Mesodermal cell (in vitro differentiated cells): ENCODE results near the gene FLT3LG.

ENCODE experiments used
- H3K27ac ChIP-seq: 2 replicates; pipeline ENCODE4 v1.7.0; 2013; ENCODE audit warnings: mild to moderate bottlenecking, low read depth, low read length, moderate library complexity; ENCODE audit not compliant: severe bottlenecking
- H3K36me3 ChIP-seq: 2 replicates; pipeline ENCODE4 v1.7.1; 2013; ENCODE audit warnings: mild to moderate bottlenecking, low read length, moderate library complexity; ENCODE audit not compliant: control insufficient read depth, insufficient read depth
- H3K4me1 ChIP-seq: one replicate; pipeline ENCODE4 v1.7.1; 2013; ENCODE audit warnings: mild to moderate bottlenecking, low read length; ENCODE audit not compliant: insufficient read depth, control insufficient read depth, poor library complexity, severe bottlenecking
- H3K4me3 ChIP-seq: 2 replicates; pipeline ENCODE4 v1.7.0; 2013; ENCODE audit warnings: low read length, control low read depth, mild to moderate bottlenecking; ENCODE audit not compliant: insufficient read depth, poor library complexity, severe bottlenecking; ENCODE audit errors: extremely low read depth
- H3K9me3 ChIP-seq: 2 replicates; pipeline ENCODE4 v1.7.1; 2013; ENCODE audit warnings: mild to moderate bottlenecking, low read length, moderate library complexity; ENCODE audit not compliant: control insufficient read depth
- WGBS, 2 experiments: methylation state at CpG; one replicate each; pipeline ENCODE4 v1.1.5; 2013; ENCODE audit warnings: missing lambda C conversion rate in 2 of 2; ENCODE audit not compliant: insufficient coverage in 2 of 2; 5-methylcytosine and 5-hydroxymethylcytosine counted together

The FLT3LG gene

DNA sequence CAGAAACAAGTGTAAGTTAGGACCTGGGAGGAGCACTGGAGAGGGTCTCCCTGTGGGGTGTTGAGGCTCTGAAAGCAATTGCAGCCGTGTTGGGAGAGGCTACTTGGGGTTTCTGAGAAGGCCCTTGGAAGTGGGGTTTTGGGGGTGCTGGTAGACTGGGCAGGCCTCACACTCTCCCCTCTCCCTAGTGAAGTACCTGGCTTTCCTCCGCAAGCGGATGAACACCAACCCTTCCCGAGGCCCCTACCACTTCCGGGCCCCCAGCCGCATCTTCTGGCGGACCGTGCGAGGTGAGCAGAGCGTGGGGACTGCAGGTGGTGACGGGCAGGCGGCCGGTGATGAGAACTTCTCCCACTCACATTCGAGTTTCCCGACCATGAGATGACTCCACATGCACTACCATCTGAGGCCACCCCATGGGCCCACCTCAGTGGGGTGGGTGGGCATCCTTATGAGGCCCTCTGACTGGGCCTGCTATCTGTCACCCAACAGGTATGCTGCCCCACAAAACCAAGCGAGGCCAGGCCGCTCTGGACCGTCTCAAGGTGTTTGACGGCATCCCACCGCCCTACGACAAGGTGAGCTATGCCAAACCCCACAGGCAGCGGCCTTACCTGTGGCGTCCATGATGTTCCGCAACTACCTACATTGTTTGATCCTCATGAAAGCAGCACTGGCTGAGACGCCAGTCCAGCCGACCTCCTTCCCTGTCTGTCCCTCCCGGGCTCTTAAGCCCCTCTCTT is 16.4 kb downstream of the FLT3LG start:
- H3K4me3 ChIP-seq = no peak overlapping the region
- H3K36me3 ChIP-seq = peaks cover 56% of the 10 kb centered on the region
- peaks cover 11% of the 10 kb centered on the region for H3K4me1 ChIP-seq
- H3K9me3 ChIP-seq = no peaks in the 10 kb centered on the region
- whole genome bisulfite sequencing, 2 experiments = 96 to 98% methylated on average over 21 to 25 of the region's 27 CpGs
- H3K27ac ChIP-seq = peak overlapping the region; percentile 91

DNA sequence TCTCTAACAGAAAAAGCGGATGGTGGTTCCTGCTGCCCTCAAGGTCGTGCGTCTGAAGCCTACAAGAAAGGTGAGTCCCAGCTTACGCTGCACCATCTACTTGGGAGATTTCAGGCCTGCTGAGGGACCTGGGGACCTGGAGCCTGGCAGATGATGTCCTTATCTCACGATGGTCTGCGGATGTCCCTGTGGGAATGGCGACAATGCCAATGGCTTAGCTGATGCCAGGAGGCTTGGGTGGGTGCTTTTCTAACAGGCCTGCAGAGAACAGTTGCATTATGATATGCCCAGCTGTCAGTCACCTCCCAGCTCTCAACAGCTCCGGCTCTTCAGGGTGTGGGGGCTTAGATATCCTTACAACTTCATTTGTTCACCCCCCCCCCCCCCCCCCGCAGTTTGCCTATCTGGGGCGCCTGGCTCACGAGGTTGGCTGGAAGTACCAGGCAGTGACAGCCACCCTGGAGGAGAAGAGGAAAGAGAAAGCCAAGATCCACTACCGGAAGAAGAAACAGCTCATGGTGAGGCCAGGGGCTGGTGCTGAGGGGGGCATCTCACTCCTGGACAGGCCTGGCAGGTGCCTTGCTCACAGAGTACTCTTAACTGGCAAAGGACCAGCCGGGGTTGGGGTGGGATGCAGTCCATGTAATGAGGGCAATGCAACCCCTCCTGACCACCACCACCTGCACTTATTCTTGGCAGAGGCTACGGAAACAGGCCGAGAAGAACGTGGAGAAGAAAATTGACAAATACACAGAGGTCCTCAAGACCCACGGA is 17.2 kb downstream of the FLT3LG start:
- H3K4me1 ChIP-seq = peaks cover 11% of the 10 kb centered on the region
- H3K9me3 ChIP-seq = no peaks in the 10 kb centered on the region
- H3K4me3 ChIP-seq = no peak overlapping the region
- peak overlapping the region; percentile 91 for H3K27ac ChIP-seq
- 97 to 99% methylated on average over 8 to 12 of the region's 17 CpGs for WGBS, 2 experiments
- peaks cover 56% of the 10 kb centered on the region for H3K36me3 ChIP-seq

DNA sequence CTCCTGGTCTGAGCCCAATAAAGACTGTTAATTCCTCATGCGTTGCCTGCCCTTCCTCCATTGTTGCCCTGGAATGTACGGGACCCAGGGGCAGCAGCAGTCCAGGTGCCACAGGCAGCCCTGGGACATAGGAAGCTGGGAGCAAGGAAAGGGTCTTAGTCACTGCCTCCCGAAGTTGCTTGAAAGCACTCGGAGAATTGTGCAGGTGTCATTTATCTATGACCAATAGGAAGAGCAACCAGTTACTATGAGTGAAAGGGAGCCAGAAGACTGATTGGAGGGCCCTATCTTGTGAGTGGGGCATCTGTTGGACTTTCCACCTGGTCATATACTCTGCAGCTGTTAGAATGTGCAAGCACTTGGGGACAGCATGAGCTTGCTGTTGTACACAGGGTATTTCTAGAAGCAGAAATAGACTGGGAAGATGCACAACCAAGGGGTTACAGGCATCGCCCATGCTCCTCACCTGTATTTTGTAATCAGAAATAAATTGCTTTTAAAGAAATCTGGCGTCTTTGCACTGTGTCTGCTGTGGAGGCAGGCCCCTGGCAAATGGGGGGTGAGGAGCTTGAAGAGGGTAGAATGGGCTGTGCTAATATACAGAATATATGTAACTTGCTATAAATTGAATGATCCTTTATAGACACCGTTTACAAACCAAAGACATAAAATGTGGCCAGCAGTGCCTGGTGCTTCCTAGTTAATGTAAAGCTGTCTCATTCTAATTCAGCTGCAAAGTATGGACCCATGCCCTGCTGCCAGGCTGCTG is 18.0 kb downstream of the FLT3LG start:
- peak overlapping the region; percentile 37 for H3K27ac ChIP-seq
- WGBS, 2 experiments = 100% methylated on average over 6 of the region's 7 CpGs
- H3K4me1 ChIP-seq = peaks cover 11% of the 10 kb centered on the region
- H3K9me3 ChIP-seq = no peaks in the 10 kb centered on the region
- no peak overlapping the region for H3K4me3 ChIP-seq
- peaks cover 61% of the 10 kb centered on the region for H3K36me3 ChIP-seq

- Histone ChIP-seq H3K9me3 (no peaks in the 10 kb centered on the region), H3K27ac (peak overlapping the region; percentile 37), H3K4me3 (no peak overlapping the region), H3K4me1 (peaks cover 16% of the 10 kb centered on the region), H3K36me3 (peaks cover 67% of the 10 kb centered on the region)
- WGBS, 2 experiments = 83 to 91% methylated on average over 6 to 9 of the region's 12 CpGs
These were observed 18.8 kb downstream of the FLT3LG start for GRCh38 chr19:49492573-49493405.

DNA sequence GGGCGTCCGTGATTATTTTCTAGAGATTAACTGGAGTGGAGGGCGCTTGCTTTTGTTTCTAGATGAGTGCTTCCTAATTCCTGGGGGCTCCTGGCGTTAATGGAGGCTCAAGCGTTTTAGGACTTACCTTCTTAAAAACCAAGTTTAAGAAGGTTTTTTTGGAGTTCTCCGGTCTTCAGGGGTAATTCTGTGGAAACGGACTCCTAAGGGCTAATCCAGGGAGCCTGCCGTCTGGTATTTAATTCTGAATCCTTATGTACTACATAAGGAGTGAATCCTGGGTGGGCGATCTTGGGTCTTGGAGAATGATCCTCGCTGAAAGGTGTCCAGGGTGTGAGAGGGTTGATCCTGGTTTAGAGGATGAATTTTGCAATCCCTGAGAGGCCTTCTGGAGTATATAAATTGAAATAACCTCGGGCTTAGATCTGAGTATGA is 22.6 kb downstream of the FLT3LG start:
- Histone ChIP-seq H3K27ac (peak overlapping the region; percentile 91), H3K4me1 (peaks cover 24% of the 10 kb centered on the region), H3K36me3 (peaks cover 55% of the 10 kb centered on the region), H3K4me3 (peak overlapping the region; percentile 98), H3K9me3 (no peaks in the 10 kb centered on the region)
- 0% methylated on average over 6 to 8 of the region's 11 CpGs for WGBS, 2 experiments

GRCh38 chr19:49497047-49497788 is 23.2 kb downstream of the FLT3LG start:
- Histone ChIP-seq H3K36me3 (peaks cover 49% of the 10 kb centered on the region), H3K4me3 (peak overlapping the region; percentile 98), H3K27ac (peak overlapping the region; percentile 91), H3K9me3 (no peaks in the 10 kb centered on the region), H3K4me1 (peaks cover 24% of the 10 kb centered on the region)
- 36 to 37% methylated on average over 15 to 19 of the region's 22 CpGs for WGBS, 2 experiments

DNA sequence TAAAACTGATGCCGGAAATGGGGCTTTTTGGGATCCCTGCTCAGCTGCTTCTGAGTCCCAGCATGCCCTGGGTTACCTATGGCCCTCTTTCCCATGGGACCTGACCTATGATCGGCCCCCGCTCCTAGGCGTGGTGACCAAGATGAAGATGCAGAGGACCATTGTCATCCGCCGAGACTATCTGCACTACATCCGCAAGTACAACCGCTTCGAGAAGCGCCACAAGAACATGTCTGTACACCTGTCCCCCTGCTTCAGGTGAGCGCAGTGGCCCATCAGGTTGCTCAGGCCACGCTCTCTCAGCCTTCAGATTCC is 23.7 kb downstream of the FLT3LG start:
- Histone ChIP-seq H3K4me3 (peak overlapping the region; percentile 98), H3K9me3 (no peaks in the 10 kb centered on the region), H3K36me3 (peaks cover 44% of the 10 kb centered on the region), H3K27ac (no peak overlapping the region), H3K4me1 (peaks cover 24% of the 10 kb centered on the region)
- WGBS, 2 experiments = 95 to 96% methylated on average over 12 of the region's 12 CpGs

DNA sequence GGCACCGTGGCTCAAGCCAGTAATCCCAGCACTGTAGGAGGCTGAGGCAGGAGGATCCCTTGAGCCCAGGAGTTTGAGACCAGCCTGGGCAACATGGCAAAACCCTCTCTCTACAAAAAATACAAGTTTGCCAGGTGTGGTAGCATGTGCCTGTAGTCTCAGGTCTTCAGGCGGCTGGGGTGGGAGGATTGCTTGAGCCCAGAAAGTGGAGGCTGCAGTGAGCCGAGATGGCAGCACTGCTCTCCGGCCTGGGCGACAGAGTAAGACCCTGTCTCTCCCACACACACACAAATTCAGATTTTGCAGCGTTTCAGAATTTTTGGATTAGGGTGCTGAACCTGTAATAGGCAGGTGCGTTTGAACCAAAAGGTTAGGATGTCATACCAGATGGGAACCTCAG is 24.5 kb downstream of the FLT3LG start:
- Histone ChIP-seq H3K4me3 (peak overlapping the region; percentile 98), H3K27ac (peak overlapping the region; percentile 16), H3K36me3 (peaks cover 39% of the 10 kb centered on the region), H3K9me3 (no peaks in the 10 kb centered on the region), H3K4me1 (peaks cover 24% of the 10 kb centered on the region)
- 92 to 94% methylated on average over 2 to 7 of the region's 7 CpGs for WGBS, 2 experiments

- H3K27ac ChIP-seq = peak overlapping the region; percentile 16
- peaks cover 24% of the 10 kb centered on the region for H3K4me1 ChIP-seq
- H3K36me3 ChIP-seq = peaks cover 39% of the 10 kb centered on the region
- H3K9me3 ChIP-seq = no peaks in the 10 kb centered on the region
- H3K4me3 ChIP-seq = peak overlapping the region; percentile 2
- WGBS, 2 experiments = 95 to 96% methylated on average over 16 to 18 of the region's 19 CpGs
These were observed 25.1 kb downstream of the FLT3LG start for GRCh38 chr19:49499030-49499670.
